ENCODE measurements around the gene MCHR1. TPM values are rescaled to one million over a fixed set of nuclear protein-coding genes. Genes with fewer than 3 reads are reported as not detected.

MCHR1 gene
- total RNA-seq, 4 donors from 2014 or later: not detected

DNA sequence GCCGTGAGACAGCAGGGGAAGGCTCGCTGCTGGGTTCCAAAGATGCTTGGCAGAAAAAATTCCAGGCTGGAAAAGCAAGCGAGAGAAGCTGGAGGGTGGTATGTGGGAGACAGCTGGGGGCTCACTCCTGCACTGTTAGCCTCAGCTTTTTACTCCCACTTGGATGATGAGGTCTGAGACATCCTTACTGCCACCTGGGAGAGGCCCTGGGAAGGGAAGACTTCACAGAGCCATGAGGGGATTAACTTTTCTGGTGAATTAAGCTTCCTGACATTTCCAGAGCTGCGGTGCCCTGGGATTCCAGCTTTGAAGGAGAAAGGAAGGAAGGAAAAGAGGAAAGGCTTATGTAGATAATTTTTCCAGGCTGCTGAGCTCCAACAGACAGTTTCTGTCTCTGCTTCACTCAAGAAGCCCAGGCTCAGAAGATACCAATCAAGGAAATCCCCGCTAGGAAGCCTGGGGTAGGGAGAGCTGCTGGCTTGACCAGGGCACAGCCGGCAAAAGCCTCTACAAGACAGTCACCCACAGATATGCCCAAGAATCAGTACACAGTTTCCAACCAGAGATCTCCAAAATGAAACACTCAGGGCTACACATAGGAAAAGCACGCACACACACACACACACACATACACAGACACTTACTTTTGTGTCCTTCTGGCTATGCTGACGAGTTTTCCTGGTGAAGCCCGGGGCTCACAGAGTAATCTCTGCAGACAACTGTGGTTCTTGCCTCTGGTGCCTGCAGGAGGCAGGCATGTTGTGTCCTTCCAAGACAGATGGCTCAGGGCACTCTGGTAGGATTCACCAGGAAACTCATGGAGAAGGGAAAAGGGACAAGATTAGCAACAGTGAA, 907 bp downstream of the MCHR1 start:
- no peak overlapping the region for H3K27ac ChIP-seq

DNA sequence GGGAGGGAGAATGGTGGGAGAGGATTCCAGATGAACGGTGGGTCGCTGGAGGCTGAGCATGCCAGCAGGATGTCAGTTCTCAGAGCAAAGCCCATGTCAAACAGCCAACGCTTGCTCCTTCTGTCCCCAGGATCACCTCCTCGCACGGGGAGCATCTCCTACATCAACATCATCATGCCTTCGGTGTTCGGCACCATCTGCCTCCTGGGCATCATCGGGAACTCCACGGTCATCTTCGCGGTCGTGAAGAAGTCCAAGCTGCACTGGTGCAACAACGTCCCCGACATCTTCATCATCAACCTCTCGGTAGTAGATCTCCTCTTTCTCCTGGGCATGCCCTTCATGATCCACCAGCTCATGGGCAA, 1.5 kb downstream of the MCHR1 start:
- Histone ChIP-seq H3K4me3 (no peak overlapping the region), H3K27me3 (peaks cover 0 to 5% of the 10 kb centered on the region in 2 donors), H3K36me3 (no peaks in the 10 kb centered on the region), H3K9me3 (no peaks in the 10 kb centered on the region), H3K27ac (no peak overlapping the region), H3K4me1 (peaks cover 0 to 8% (median 0%) of the 10 kb centered on the region in 4 donors)
- TF ChIP-seq CTCF (IDR thresholded peaks at IDR 0.05) (no peak), POLR2A (IDR thresholded peaks at IDR 0.05) (no peak)
- DNase-seq: no peak

More for the DNA sequence above, 907 bp downstream of the MCHR1 start:
- no peaks in the 10 kb centered on the region for H3K36me3 ChIP-seq
- no peaks in the 10 kb centered on the region for H3K9me3 ChIP-seq
- TF ChIP-seq POLR2A (IDR thresholded peaks at IDR 0.05) (no peak), CTCF (IDR thresholded peaks at IDR 0.05) (no peak)
- peaks cover 0 to 8% (median 0%) of the 10 kb centered on the region in 4 donors for H3K4me1 ChIP-seq
- H3K4me3 ChIP-seq: no peak overlapping the region
- DNase-seq: no peak
- peaks cover 0 to 5% of the 10 kb centered on the region in 2 donors for H3K27me3 ChIP-seq

- no peak for TF ChIP-seq POLR2A (IDR thresholded peaks at IDR 0.05)
- no peak for TF ChIP-seq CTCF (IDR thresholded peaks at IDR 0.05)
Measured at GRCh38 chr22:40681451-40681850, 2.2 kb downstream of the MCHR1 start.

DNA sequence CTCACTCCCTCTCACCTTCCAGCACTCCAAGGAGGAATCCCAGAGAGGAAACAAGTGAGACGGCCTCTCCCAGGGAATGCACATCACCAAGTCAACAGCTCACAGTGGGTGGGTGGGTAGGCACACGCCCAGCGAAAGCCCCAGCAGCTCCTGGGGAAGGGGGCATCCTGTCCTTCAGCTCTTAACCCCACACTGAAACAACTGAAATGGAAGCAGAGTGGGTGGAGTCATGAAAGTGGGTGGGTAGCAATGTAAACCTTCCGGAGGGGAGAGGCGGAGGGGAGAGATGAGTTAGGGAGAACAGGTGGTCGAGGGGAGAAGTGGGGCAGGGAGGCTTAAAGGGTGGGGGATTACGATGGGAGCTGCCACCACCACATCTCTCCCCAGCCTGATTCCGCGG, 5.4 kb downstream of the MCHR1 start:
- Histone ChIP-seq H3K27me3 (no peaks in the 10 kb centered on the region), H3K4me3 (peak overlapping the region in 1 of 4 donors; percentile 10), H3K27ac (peak overlapping the region in 1 of 4 donors; percentile 5), H3K36me3 (no peaks in the 10 kb centered on the region), H3K4me1 (no peaks in the 10 kb centered on the region), H3K9me3 (no peaks in the 10 kb centered on the region)
- TF ChIP-seq POLR2A (IDR thresholded peaks at IDR 0.05) (no peak), CTCF (IDR thresholded peaks at IDR 0.05) (no peak)
- DNase-seq: no peak

More at GRCh38 chr22:40681451-40681850, 2.2 kb downstream of the MCHR1 start:
- Histone ChIP-seq H3K9me3 (no peaks in the 10 kb centered on the region), H3K27me3 (peaks cover 0 to 5% of the 10 kb centered on the region in 2 donors), H3K36me3 (no peaks in the 10 kb centered on the region), H3K27ac (no peak overlapping the region), H3K4me1 (peaks cover 0 to 8% (median 0%) of the 10 kb centered on the region in 4 donors), H3K4me3 (no peak overlapping the region)
- no peak for DNase-seq

DNA sequence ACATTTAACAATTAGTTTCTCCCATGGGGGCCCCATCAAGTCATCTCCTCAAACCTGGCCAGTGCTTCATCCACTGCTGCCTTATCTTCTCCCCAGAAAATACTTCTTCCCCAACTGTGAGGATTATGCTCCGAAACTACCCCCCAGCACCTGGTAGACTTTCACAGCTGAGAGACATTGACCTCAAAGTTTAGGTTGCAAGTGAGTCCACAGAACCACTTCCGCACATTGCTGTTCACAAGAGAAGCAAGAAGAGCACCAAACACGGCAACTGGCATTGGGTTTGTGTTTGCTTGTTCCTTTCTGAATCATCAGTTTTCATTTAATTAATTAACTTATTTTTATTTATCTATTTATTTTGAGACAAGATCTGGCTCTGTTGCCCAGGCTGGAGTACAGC, 6.1 kb downstream of the MCHR1 start:
- H3K27me3 ChIP-seq: no peaks in the 10 kb centered on the region
- no peak for TF ChIP-seq POLR2A (IDR thresholded peaks at IDR 0.05)
- no peak for TF ChIP-seq CTCF (IDR thresholded peaks at IDR 0.05)
- peak overlapping the region in 1 of 4 donors; percentile 46 for H3K27ac ChIP-seq
- no peaks in the 10 kb centered on the region for H3K4me1 ChIP-seq
- peak overlapping the region in 1 of 4 donors; percentile 10 for H3K4me3 ChIP-seq
- no peaks in the 10 kb centered on the region for H3K9me3 ChIP-seq
- H3K36me3 ChIP-seq: no peaks in the 10 kb centered on the region
- DNase-seq: no peak

Measured in Peyer's patch (tissue), 4 donors.